H9 (cell line): Measurements from ENCODE around the gene COL8A2. TPM values are rescaled to one million over a fixed set of nuclear protein-coding genes. Genes with fewer than 3 reads are reported as not detected.

Experiments
- DNase-seq: peaks from one replicate; pipeline ENCODE4 v3.0.0-alpha.2; 2017
- H2AFZ ChIP-seq: one replicate; pipeline ENCODE4 v1.6.1; 2013; ENCODE audit warnings: mild to moderate bottlenecking, low read length, control low read depth, moderate library complexity
- H2AK5ac ChIP-seq: 2 replicates; pipeline ENCODE4 v1.6.1; 2013; ENCODE audit warnings: low read length, control low read depth, mixed read lengths; ENCODE audit not compliant: insufficient read length
- H2BK120ac ChIP-seq: one replicate; pipeline ENCODE4 v1.6.1; 2013; ENCODE audit warnings: low read depth, mild to moderate bottlenecking, low read length, control low read depth, inconsistent platforms; ENCODE audit not compliant: poor library complexity, severe bottlenecking
- H2BK12ac ChIP-seq: 2 replicates; pipeline ENCODE4 v1.6.1; 2013; ENCODE audit warnings: low read length, control low read depth, mixed read lengths, low read depth; ENCODE audit not compliant: insufficient read length
- H2BK15ac ChIP-seq: 2 replicates; pipeline ENCODE4 v1.6.1; 2013; ENCODE audit warnings: low read depth, low read length, control low read depth
- H2BK20ac ChIP-seq: one replicate; pipeline ENCODE4 v1.6.1; 2013; ENCODE audit warnings: low read depth, mild to moderate bottlenecking, low read length, control low read depth, inconsistent platforms; ENCODE audit not compliant: poor library complexity, severe bottlenecking
- H2BK5ac ChIP-seq: 2 replicates; pipeline ENCODE4 v1.6.1; 2013; ENCODE audit warnings: low read length, control low read depth, mixed read lengths; ENCODE audit not compliant: insufficient read length
- H3K14ac ChIP-seq: 2 replicates; pipeline ENCODE4 v1.6.1; 2013; ENCODE audit warnings: low read length, control low read depth; ENCODE audit not compliant: insufficient read depth
- H3K18ac ChIP-seq: 2 replicates; pipeline ENCODE4 v1.6.1; 2013; ENCODE audit warnings: low read depth, mild to moderate bottlenecking, mixed read lengths, low read length, control low read depth; ENCODE audit not compliant: insufficient read length
- H3K23ac ChIP-seq: 2 replicates; pipeline ENCODE4 v1.6.1; 2013; ENCODE audit warnings: low read length, control low read depth, mixed read lengths, low read depth; ENCODE audit not compliant: insufficient read length
- H3K23me2 ChIP-seq: 2 replicates; pipeline ENCODE4 v1.6.1; 2013; ENCODE audit warnings: low read depth, mild to moderate bottlenecking, mixed read lengths, low read length, control low read depth; ENCODE audit not compliant: insufficient read length, poor library complexity, severe bottlenecking
- H3K27ac ChIP-seq: 2 replicates; pipeline ENCODE4 v1.5.1; 2013; ENCODE audit warnings: low read length, control low read depth, mixed read lengths, low read depth; ENCODE audit not compliant: insufficient read length
- H3K27me3 ChIP-seq: 2 replicates; pipeline ENCODE4 v1.6.1; 2013; ENCODE audit warnings: low read length, control low read depth, inconsistent platforms; ENCODE audit not compliant: insufficient read depth
- H3K4ac ChIP-seq: 2 replicates; pipeline ENCODE4 v1.6.1; 2013; ENCODE audit warnings: low read depth, mild to moderate bottlenecking, control low read depth, inconsistent platforms, low read length, moderate library complexity
- H3K4me1 ChIP-seq: 2 replicates; pipeline ENCODE4 v1.6.1; 2013; ENCODE audit warnings: low read length, control low read depth, inconsistent platforms; ENCODE audit not compliant: insufficient read depth
- H3K4me2 ChIP-seq: 2 replicates; pipeline ENCODE4 v1.6.1; 2013; ENCODE audit warnings: low read length, control low read depth, mixed read lengths; ENCODE audit not compliant: insufficient read length, insufficient read depth
- H3K56ac ChIP-seq: 2 replicates; pipeline ENCODE4 v1.6.1; 2013; ENCODE audit warnings: low read depth, mild to moderate bottlenecking, mixed read lengths, low read length, control low read depth; ENCODE audit not compliant: insufficient read length
- H3K79me1 ChIP-seq: 2 replicates; pipeline ENCODE4 v1.6.1; 2013; ENCODE audit warnings: low read depth, mild to moderate bottlenecking, moderate library complexity, low read length, control low read depth, inconsistent platforms; ENCODE audit not compliant: insufficient read depth, poor library complexity, severe bottlenecking
- H3K79me2 ChIP-seq: 2 replicates; pipeline ENCODE4 v1.6.1; 2013; ENCODE audit warnings: low read length, control low read depth, inconsistent platforms; ENCODE audit not compliant: insufficient read depth
- H3K9ac ChIP-seq: 2 replicates; pipeline ENCODE4 v1.6.1; 2013; ENCODE audit warnings: low read length, control low read depth, mixed read lengths; ENCODE audit not compliant: insufficient read length; ENCODE audit errors: extremely low read depth
- H3K9me3 ChIP-seq: one replicate; pipeline ENCODE4 v1.6.1; 2013; ENCODE audit warnings: low read depth, low read length, inconsistent platforms; ENCODE audit not compliant: control insufficient read depth
- H3T11ph ChIP-seq: one replicate; pipeline ENCODE4 v1.6.1; 2013; ENCODE audit warnings: mild to moderate bottlenecking, low read length, control low read depth, inconsistent platforms
- H4K20me1 ChIP-seq: one replicate; pipeline ENCODE4 v1.6.1; 2013; ENCODE audit not compliant: control insufficient read depth, insufficient read length, insufficient read depth
- H4K5ac ChIP-seq: 2 replicates; pipeline ENCODE4 v1.6.1; 2013; ENCODE audit warnings: low read depth, mild to moderate bottlenecking, mixed read lengths, low read length, control low read depth; ENCODE audit not compliant: insufficient read length
- H4K8ac ChIP-seq: replicated peaks from 2 replicates; pipeline ENCODE4 v1.6.1; 2013; ENCODE audit warnings: low read length, control low read depth, mixed read lengths, low read depth; ENCODE audit not compliant: insufficient read length
- H4K91ac ChIP-seq: 2 replicates; pipeline ENCODE4 v1.6.1; 2013; ENCODE audit warnings: low read depth, mild to moderate bottlenecking, moderate library complexity, mixed read lengths, low read length, control low read depth; ENCODE audit not compliant: insufficient read length
- H3K27ac Mint-ChIP-seq, 3 experiments: 2 replicates in 2 of 3; 3 replicates in 1 of 3; pipeline ENCODE4 v1.8.0; 2020 to 2021; ENCODE audit warnings: mixed read lengths in 3 of 3, mild to moderate bottlenecking in 1 of 3, moderate library complexity in 1 of 3
- H3K27me3 Mint-ChIP-seq: 2 replicates; pipeline ENCODE4 v1.8.0; 2021; ENCODE audit warnings: low read depth, mild to moderate bottlenecking, moderate library complexity, mixed read lengths
- H3K36me3 Mint-ChIP-seq, 3 experiments: 2 replicates in 2 of 3; 3 replicates in 1 of 3; pipeline ENCODE4 v1.8.0; 2020 to 2021; ENCODE audit warnings: low read depth in 3 of 3, mixed read lengths in 3 of 3; ENCODE audit not compliant: insufficient read depth in 1 of 3
- H3K4me1 Mint-ChIP-seq, 2 experiments: 2 replicates each; pipeline ENCODE4 v1.8.0; 2020; ENCODE audit warnings: mixed read lengths in 2 of 2
- H3K4me3 Mint-ChIP-seq, 2 experiments: 2 replicates in 1 of 2; 3 replicates in 1 of 2; pipeline ENCODE4 v1.8.0; 2020 to 2021; ENCODE audit warnings: mild to moderate bottlenecking in 2 of 2, mixed read lengths in 2 of 2, moderate library complexity in 1 of 2
- H3K9me3 Mint-ChIP-seq, 2 experiments: 2 replicates in 1 of 2; 3 replicates in 1 of 2; pipeline ENCODE4 v1.8.0; 2020; ENCODE audit warnings: mild to moderate bottlenecking in 2 of 2, mixed read lengths in 2 of 2, moderate library complexity in 1 of 2
- CTCF ChIP-seq: fragments of 200-600 bp; sonication (generic); conservative IDR thresholded peaks from 3 replicates; pipeline ENCODE4 v1.8.0; 2021; ENCODE audit warnings: antibody characterized with exemption, mild to moderate bottlenecking
- WGBS: extraction: QIAGEN DNeasy Blood & Tissue Kit; methylation state at CpG from one replicate; pipeline ENCODE4 v1.1.7; 2013; ENCODE audit warnings: missing lambda C conversion rate, low lambda C conversion rate, mixed read lengths; ENCODE audit not compliant: insufficient read length; ENCODE audit errors: extremely low coverage; 5-methylcytosine and 5-hydroxymethylcytosine counted together
- total RNA-seq: library from RNA; stranded (reverse); gene quantifications from 2 replicates; pipeline ENCODE4 v1.2.1, GENCODE V29; 2021

COL8A2 gene
- total RNA-seq, 1 experiment from 2014 or later, result 1.5 TPM

DNA sequence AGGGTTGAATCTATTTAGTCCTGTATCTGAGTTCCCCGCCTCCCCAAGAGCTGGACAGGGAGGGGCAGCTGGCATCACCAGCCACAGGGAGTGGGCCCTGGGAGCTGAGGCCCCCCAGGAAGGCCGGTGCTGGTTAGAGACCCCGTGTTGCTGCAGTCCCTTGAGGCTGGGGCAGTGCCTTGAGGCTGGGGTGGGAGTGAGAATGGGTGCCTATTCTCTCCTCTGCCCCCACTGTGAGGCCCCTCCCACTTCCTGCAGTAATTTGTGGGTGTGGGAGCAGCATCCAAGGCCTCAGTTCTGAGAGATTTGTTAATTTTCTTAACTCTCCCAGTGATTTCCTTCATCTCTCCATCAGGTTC is 26.8 kb upstream of the COL8A2 start:
- Histone ChIP-seq H3K4me1 (no peaks in the 10 kb centered on the region; the same call in 1 of the 2 replicates), H3K27ac (no peak overlapping the region), H3K4me2 (no peak overlapping the region), H3K79me2 (no peaks in the 10 kb centered on the region), H2AFZ (no peak overlapping the region), H3K9me3 (no peaks in the 10 kb centered on the region), H4K91ac (no peak overlapping the region), H2BK15ac (no peak overlapping the region), H3K27me3 (peaks cover 24% of the 10 kb centered on the region; the same call in 1 of the 2 replicates), H3K79me1 (no peaks in the 10 kb centered on the region), H3K23me2 (peaks cover 14% of the 10 kb centered on the region), H3K23ac (no peak overlapping the region), H3K9ac (no peak overlapping the region), H3K4ac (no peak overlapping the region), H2BK12ac (no peak overlapping the region), H3K14ac (no peak overlapping the region), H2BK120ac (no peak overlapping the region), H3T11ph (no peak overlapping the region), H4K8ac (no peak overlapping the region), H2BK20ac (no peak overlapping the region), H4K20me1 (no peaks in the 10 kb centered on the region), H4K5ac (no peak overlapping the region), H3K56ac (no peak overlapping the region), H2AK5ac (no peak overlapping the region), H3K18ac (no peak overlapping the region), H2BK5ac (no peak overlapping the region)
- Mint-ChIP-seq H3K27me3 (peaks cover 38% of the 10 kb centered on the region), H3K4me1 (peaks cover 30 to 40% of the 10 kb centered on the region in 2 experiments), H3K36me3 (peaks cover 2 to 6% (median 3%) of the 10 kb centered on the region in 3 experiments; a peak in 5 of 7 replicates), H3K9me3 (no peaks in the 10 kb centered on the region; a peak in 1 of 5 replicates), H3K27ac (no peak overlapping the region), H3K4me3 (no peak overlapping the region)
- WGBS, result no CpG with 5 or more reads among the region's 3 CpGs
- no peak for DNase-seq
- no peak for TF ChIP-seq CTCF
